ENCODE results near the gene GLS. TPM values are rescaled to one million over a fixed set of nuclear protein-coding genes. Genes with fewer than 3 reads are reported as not detected.
A peak's percentile ranks its signal among the peaks of the same experiment; 100 is the strongest.
"Not testable (repeated sequence)": the region's sequence is repeated elsewhere in the genome, so short reads cannot be mapped to it uniquely, and the experiment has no call there.

Gene GLS
- total RNA-seq, 1 experiment from 2014 or later = 177 TPM

- peaks cover 100% of the 10 kb centered on the region for H3K36me3 ChIP-seq
- H3K27me3 ChIP-seq (replicated peaks) = no peaks in the 10 kb centered on the region
- no peaks in the 10 kb centered on the region for H3K9me3 ChIP-seq (replicated peaks)
- peaks cover 26% of the 10 kb centered on the region for H3K4me1 ChIP-seq (replicated peaks)
- H3K4me3 ChIP-seq = no peak overlapping the region
- DNase-seq (ENCODE audit: low read depth in 1 of 2, low spot score in 2 of 2) = peak in 1 of 2 experiments; percentile 21
- no peak overlapping the region for H3K27ac ChIP-seq
Observed at GRCh38 chr2:190979906-190980629, 99.4 kb downstream of the GLS start.

- peaks cover 100% of the 10 kb centered on the region for H3K36me3 ChIP-seq
- no peak for DNase-seq (ENCODE audit: low read depth in 1 of 2, low spot score in 2 of 2)
- H3K9me3 ChIP-seq (replicated peaks) = no peaks in the 10 kb centered on the region
- H3K4me1 ChIP-seq (replicated peaks) = peaks cover 26% of the 10 kb centered on the region
- H3K4me3 ChIP-seq = no peak overlapping the region
- H3K27ac ChIP-seq = no peak overlapping the region
- no peaks in the 10 kb centered on the region for H3K27me3 ChIP-seq (replicated peaks)
Observed at GRCh38 chr2:190980630-190981209, 100.1 kb downstream of the GLS start.

DNA sequence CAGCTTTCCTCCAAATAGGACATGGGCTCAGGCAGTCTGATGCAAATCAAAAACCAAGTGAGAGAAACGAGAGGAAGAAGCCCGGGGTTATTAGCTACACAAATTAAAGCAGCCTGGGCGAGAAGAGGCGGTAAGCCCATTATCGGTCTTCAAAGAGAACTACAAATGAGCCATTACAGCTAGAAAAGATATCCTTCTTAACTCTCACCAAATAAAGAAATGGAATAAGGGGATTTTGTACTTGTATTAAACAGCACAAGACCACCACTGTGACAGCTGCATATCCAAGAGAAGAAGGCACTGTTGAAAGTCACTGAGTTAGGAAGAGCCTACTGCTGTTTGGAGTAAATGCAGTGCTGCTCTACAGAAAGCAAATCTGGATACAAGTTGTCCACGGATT is 100.7 kb downstream of the GLS start:
- H3K36me3 ChIP-seq = peaks cover 100% of the 10 kb centered on the region
- H3K4me3 ChIP-seq = no peak overlapping the region
- no peaks in the 10 kb centered on the region for H3K27me3 ChIP-seq (replicated peaks)
- peaks cover 26% of the 10 kb centered on the region for H3K4me1 ChIP-seq (replicated peaks)
- DNase-seq (ENCODE audit: low read depth in 1 of 2, low spot score in 2 of 2) = no peak
- H3K27ac ChIP-seq = no peak overlapping the region
- no peaks in the 10 kb centered on the region for H3K9me3 ChIP-seq (replicated peaks)

DNA sequence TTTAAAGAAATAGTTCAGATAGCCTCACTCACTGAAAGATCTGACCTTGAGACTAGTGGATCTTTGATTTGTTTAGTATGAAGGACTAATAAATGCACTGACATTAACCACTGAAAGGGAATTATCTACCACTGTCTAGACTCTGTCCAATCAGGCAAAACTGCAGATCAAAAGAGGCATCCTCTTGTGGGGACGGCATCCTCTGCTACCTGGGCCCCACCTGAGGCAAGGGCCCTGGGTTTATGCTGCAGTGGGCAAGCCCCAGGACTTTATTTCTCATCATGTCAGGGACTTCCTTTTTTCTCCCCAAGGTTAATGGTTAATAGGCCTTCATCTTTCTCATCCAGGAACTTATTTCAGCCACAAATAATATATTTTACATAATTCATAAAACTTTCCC is 101.1 kb downstream of the GLS start:
- Histone ChIP-seq H3K27me3 (replicated peaks) (no peaks in the 10 kb centered on the region), H3K9me3 (replicated peaks) (no peaks in the 10 kb centered on the region), H3K36me3 (peaks cover 100% of the 10 kb centered on the region), H3K4me1 (replicated peaks) (peaks cover 26% of the 10 kb centered on the region), H3K4me3 (no peak overlapping the region), H3K27ac (no peak overlapping the region)
- DNase-seq (ENCODE audit: low read depth in 1 of 2, low spot score in 2 of 2) = no peak

DNA sequence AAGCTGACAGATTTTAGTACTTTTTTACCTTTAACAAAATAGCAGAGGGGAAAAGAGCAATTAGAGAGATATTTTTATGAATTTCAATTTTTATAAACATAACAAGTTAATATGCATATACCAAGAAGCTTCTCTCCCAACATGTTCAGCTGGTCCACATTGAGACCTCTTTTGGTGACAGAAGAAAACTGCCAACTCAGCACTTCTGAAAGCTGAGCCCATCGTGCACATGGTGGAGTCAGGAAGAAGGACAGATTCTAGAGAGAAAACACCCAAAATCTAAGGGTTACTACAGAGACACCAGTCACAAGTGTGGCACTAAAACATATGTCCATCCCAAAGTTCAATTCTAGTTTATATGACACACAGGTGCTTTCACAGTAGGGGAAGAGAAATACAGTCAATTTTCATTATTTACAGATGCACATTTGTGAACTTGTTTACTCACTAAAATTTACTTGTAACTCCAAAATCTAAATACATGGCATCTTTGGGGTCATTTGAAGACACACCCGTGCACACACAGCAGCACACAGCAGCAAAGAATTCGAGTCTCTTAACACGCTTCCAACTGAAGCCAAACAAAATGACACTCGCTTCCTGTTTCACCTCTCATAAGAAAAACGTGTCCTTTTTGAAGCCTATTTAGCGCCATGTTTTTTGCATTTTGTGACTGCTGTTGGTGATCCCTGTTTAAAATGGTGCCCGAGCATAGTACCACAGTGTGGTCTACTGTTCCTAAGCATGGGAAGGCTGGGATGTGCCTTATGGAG is 101.8 kb downstream of the GLS start:
- Histone ChIP-seq H3K27ac (no peak overlapping the region), H3K9me3 (replicated peaks) (no peaks in the 10 kb centered on the region), H3K27me3 (replicated peaks) (no peaks in the 10 kb centered on the region), H3K4me3 (no peak overlapping the region), H3K36me3 (peaks cover 100% of the 10 kb centered on the region), H3K4me1 (replicated peaks) (peaks cover 26% of the 10 kb centered on the region)
- no peak for DNase-seq (ENCODE audit: low read depth in 1 of 2, low spot score in 2 of 2)

GRCh38 chr2:190984595-190984994 is 104.0 kb downstream of the GLS start:
- Histone ChIP-seq H3K4me1 (replicated peaks) (peaks cover 19% of the 10 kb centered on the region), H3K27me3 (replicated peaks) (no peaks in the 10 kb centered on the region), H3K4me3 (no peak overlapping the region), H3K9me3 (replicated peaks) (no peaks in the 10 kb centered on the region), H3K27ac (no peak overlapping the region), H3K36me3 (peaks cover 100% of the 10 kb centered on the region)
- no peak for DNase-seq (ENCODE audit: low read depth in 1 of 2, low spot score in 2 of 2)

GRCh38 chr2:190986221-190986953 is 105.8 kb downstream of the GLS start:
- Histone ChIP-seq H3K27me3 (replicated peaks) (no peaks in the 10 kb centered on the region), H3K27ac (no peak overlapping the region), H3K9me3 (replicated peaks) (no peaks in the 10 kb centered on the region), H3K4me3 (no peak overlapping the region), H3K4me1 (replicated peaks) (peaks cover 8% of the 10 kb centered on the region), H3K36me3 (peaks cover 100% of the 10 kb centered on the region)
- no peak for DNase-seq (ENCODE audit: low read depth in 1 of 2, low spot score in 2 of 2)

DNA sequence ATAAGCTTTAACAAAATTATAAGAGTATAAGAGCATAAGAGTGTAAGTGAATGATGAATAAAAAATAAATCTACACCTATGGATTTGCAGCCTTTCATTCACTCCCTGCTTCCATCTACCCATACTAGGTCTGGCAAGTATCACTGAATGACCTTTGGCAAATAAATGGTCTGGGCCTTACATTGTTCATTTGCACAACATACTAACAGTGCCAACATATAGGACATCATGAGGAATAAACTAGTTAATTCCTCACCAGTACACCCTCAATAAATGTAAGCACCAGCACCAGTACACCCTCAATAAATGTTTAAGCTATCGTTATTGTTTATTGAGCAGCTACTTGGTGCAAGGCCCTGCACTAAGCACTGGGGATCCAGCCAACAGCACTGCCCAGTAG is 106.5 kb downstream of the GLS start:
- H3K27ac ChIP-seq = no peak overlapping the region
- no peak overlapping the region for H3K4me3 ChIP-seq
- no peaks in the 10 kb centered on the region for H3K9me3 ChIP-seq (replicated peaks)
- H3K4me1 ChIP-seq (replicated peaks) = peaks cover 8% of the 10 kb centered on the region
- peaks cover 95% of the 10 kb centered on the region for H3K36me3 ChIP-seq
- DNase-seq (ENCODE audit: low read depth in 1 of 2, low spot score in 2 of 2) = no peak
- no peaks in the 10 kb centered on the region for H3K27me3 ChIP-seq (replicated peaks)

DNA sequence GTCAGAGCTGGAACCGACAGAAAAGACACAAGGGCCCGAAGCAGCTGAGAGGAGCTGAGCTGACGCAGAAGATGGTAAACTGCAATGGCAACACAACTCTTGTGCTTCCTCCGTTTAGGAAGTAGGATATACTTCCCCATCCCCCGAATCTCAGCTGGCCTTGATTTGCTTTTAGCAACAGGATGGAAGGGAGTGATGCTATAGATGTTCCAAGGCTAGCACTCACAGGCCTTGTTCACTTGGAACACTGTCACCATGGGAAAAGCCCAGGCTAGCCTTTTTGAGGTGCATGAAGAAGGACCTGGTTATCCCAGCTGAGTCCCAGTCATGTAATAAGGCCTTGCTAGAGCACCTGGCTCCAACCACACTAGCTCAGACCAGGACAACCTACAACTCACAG is 107.3 kb downstream of the GLS start:
- peaks cover 95% of the 10 kb centered on the region for H3K36me3 ChIP-seq
- H3K4me3 ChIP-seq = no peak overlapping the region
- no peaks in the 10 kb centered on the region for H3K9me3 ChIP-seq (replicated peaks)
- H3K4me1 ChIP-seq (replicated peaks) = peaks cover 8% of the 10 kb centered on the region
- no peak overlapping the region for H3K27ac ChIP-seq
- no peaks in the 10 kb centered on the region for H3K27me3 ChIP-seq (replicated peaks)
- DNase-seq (ENCODE audit: low read depth in 1 of 2, low spot score in 2 of 2) = no peak

DNA sequence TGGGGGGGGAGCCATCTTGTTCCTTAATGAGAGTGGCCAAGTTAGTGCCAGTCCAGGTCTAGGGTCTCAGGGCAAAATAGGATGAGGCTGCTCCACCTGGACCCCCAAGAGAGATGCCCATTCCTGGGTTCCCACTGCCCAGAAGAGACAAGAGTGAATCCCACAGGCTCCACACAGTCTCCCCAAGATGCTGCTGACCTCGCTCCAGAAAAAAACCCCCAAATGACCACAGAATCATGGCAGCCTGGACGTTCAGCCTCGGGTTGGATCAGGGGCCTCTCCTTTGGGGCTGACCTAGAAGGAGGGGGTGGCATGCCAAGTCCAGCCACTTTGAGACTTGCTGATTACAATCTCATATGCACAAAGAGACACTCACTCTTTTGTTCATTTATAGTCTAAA is 108.3 kb downstream of the GLS start:
- Histone ChIP-seq H3K9me3 (replicated peaks) (no peaks in the 10 kb centered on the region), H3K4me3 (no peak overlapping the region), H3K27me3 (replicated peaks) (no peaks in the 10 kb centered on the region), H3K4me1 (replicated peaks) (peaks cover 8% of the 10 kb centered on the region), H3K27ac (no peak overlapping the region), H3K36me3 (peaks cover 95% of the 10 kb centered on the region)
- no peak for DNase-seq (ENCODE audit: low read depth in 1 of 2, low spot score in 2 of 2)

- H3K27me3 ChIP-seq (replicated peaks) = no peaks in the 10 kb centered on the region
- peaks cover 92% of the 10 kb centered on the region for H3K36me3 ChIP-seq
- H3K4me3 ChIP-seq = no peak overlapping the region
- no peak for DNase-seq (ENCODE audit: low read depth in 1 of 2, low spot score in 2 of 2)
- no peaks in the 10 kb centered on the region for H3K4me1 ChIP-seq (replicated peaks)
- H3K27ac ChIP-seq = no peak overlapping the region
- no peaks in the 10 kb centered on the region for H3K9me3 ChIP-seq (replicated peaks)
Observed at GRCh38 chr2:190990132-190990531, 109.5 kb downstream of the GLS start.

- no peak overlapping the region for H3K4me3 ChIP-seq
- H3K4me1 ChIP-seq (replicated peaks) = no peaks in the 10 kb centered on the region
- H3K36me3 ChIP-seq = peaks cover 92% of the 10 kb centered on the region
- H3K27ac ChIP-seq = no peak overlapping the region
- DNase-seq (ENCODE audit: low read depth in 1 of 2, low spot score in 2 of 2) = no peak
- H3K9me3 ChIP-seq (replicated peaks) = no peaks in the 10 kb centered on the region
- H3K27me3 ChIP-seq (replicated peaks) = no peaks in the 10 kb centered on the region
Observed at GRCh38 chr2:190993292-190993643, 112.6 kb downstream of the GLS start.

DNA sequence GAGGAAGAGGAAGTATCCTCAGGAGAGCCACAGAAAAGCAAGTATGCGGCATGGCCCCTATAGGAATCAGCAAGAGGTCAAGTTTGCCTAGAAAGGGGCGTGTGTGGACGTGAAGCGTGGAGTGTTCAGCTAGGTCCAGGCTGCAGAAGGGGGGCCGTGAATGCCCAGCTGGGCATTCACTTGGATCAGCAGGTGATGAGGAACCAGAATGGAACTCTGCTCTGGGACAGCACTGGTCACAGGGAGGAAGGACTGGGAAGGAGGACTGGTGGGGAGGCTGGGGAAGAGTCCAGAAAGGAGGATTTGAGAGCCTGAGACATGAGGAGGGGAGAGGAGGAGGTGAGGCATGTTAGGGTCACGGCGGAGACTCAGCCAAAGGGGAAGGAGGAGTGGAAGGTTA is 113.5 kb downstream of the GLS start:
- Histone ChIP-seq H3K36me3 (peaks cover 89% of the 10 kb centered on the region), H3K4me1 (replicated peaks) (no peaks in the 10 kb centered on the region), H3K4me3 (no peak overlapping the region), H3K27me3 (replicated peaks) (no peaks in the 10 kb centered on the region), H3K27ac (no peak overlapping the region), H3K9me3 (replicated peaks) (no peaks in the 10 kb centered on the region)
- DNase-seq (ENCODE audit: low read depth in 1 of 2, low spot score in 2 of 2) = no peak

GRCh38 chr2:190995315-190995714 is 114.7 kb downstream of the GLS start:
- not testable (repeated sequence) for H3K4me3 ChIP-seq; DNase-seq (ENCODE audit: low read depth in 1 of 2, low spot score in 2 of 2); H3K27me3 ChIP-seq (replicated peaks); H3K27ac ChIP-seq; H3K4me1 ChIP-seq (replicated peaks); H3K9me3 ChIP-seq (replicated peaks)
- H3K36me3 ChIP-seq = peaks cover 89% of the 10 kb centered on the region

Data from SJSA1 (cell line).